Parathyroid adenoma (tissue), 2 donors: ENCODE results near the gene GZMA.

Experiments
- H2AFZ ChIP-seq: fragments of 300-600 bp; sonication (generic); one replicate; pipeline ENCODE4 v1.7.0; 2017; ENCODE audit warnings: antibody characterized with exemption, mild to moderate bottlenecking
- H3K27ac ChIP-seq: fragments of 300-600 bp; sonication (generic); one replicate; pipeline ENCODE4 v1.7.0; 2017
- H3K27me3 ChIP-seq: fragments of 300-600 bp; sonication (generic); one replicate; pipeline ENCODE4 v1.7.0; 2017; ENCODE audit warnings: low read length; ENCODE audit not compliant: control insufficient read depth, insufficient read depth
- H3K36me3 ChIP-seq: fragments of 300-600 bp; sonication (generic); one replicate; pipeline ENCODE4 v1.7.0; 2017; ENCODE audit warnings: low read length; ENCODE audit not compliant: control insufficient read depth, insufficient read depth
- H3K4me1 ChIP-seq: fragments of 300-600 bp; sonication (generic); one replicate; pipeline ENCODE4 v1.7.0; 2017; ENCODE audit warnings: control low read depth
- H3K4me2 ChIP-seq: fragments of 300-600 bp; sonication (generic); one replicate; pipeline ENCODE4 v1.7.0; 2017; ENCODE audit warnings: low read length
- H3K4me3 ChIP-seq: fragments of 300-600 bp; sonication (generic); one replicate; pipeline ENCODE4 v1.7.0; 2017; ENCODE audit warnings: low read depth, low read length
- H3K79me2 ChIP-seq: fragments of 300-600 bp; sonication (generic); one replicate; pipeline ENCODE4 v1.7.0; 2017; ENCODE audit warnings: control low read depth
- H3K9ac ChIP-seq: fragments of 300-600 bp; sonication (generic); one replicate; pipeline ENCODE4 v1.7.0; 2017; ENCODE audit warnings: mild to moderate bottlenecking
- H3K9me3 ChIP-seq: fragments of 300-600 bp; sonication (generic); one replicate; pipeline ENCODE4 v1.7.0; 2017; ENCODE audit warnings: low read length; ENCODE audit not compliant: control insufficient read depth
- TF ChIP-seq, protein P1 (sequence below): fragments of 300-600 bp; sonication (generic); IDR thresholded peaks from one replicate; pipeline ENCODE4 v1.7.0; 2017; ENCODE audit warnings: antibody characterized with exemption, mild to moderate bottlenecking
- donor health status: primary hyperparathyroidism.

The GZMA gene

DNA sequence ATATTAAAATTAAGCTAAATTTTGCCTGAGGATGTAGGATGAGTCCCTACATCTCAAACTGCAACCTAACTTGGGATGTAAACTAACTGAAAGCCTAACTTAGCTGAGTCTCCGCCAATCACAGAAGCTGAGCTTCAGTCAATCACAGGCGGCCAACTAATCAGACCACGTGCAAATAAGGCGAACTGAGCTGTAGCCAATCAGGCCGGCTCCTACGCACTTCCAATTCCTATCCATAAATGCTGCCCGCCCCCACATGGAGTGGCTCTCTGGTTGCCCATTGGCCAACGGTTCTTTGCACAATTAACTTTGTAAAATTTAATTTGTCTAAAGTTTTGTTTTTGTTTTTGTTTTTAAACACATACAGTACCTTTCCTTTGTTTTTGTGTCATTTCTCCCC lies 43.6 kb downstream of the GZMA start:
- H2AFZ ChIP-seq: no peak overlapping the region
- TF ChIP-seq, protein P1, sequence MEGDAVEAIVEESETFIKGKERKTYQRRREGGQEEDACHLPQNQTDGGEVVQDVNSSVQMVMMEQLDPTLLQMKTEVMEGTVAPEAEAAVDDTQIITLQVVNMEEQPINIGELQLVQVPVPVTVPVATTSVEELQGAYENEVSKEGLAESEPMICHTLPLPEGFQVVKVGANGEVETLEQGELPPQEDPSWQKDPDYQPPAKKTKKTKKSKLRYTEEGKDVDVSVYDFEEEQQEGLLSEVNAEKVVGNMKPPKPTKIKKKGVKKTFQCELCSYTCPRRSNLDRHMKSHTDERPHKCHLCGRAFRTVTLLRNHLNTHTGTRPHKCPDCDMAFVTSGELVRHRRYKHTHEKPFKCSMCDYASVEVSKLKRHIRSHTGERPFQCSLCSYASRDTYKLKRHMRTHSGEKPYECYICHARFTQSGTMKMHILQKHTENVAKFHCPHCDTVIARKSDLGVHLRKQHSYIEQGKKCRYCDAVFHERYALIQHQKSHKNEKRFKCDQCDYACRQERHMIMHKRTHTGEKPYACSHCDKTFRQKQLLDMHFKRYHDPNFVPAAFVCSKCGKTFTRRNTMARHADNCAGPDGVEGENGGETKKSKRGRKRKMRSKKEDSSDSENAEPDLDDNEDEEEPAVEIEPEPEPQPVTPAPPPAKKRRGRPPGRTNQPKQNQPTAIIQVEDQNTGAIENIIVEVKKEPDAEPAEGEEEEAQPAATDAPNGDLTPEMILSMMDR: no peak
- H3K4me1 ChIP-seq: no peaks in the 10 kb centered on the region
- H3K79me2 ChIP-seq: no peaks in the 10 kb centered on the region
- H3K27me3 ChIP-seq: no peaks in the 10 kb centered on the region
- H3K27ac ChIP-seq: no peak overlapping the region
- H3K4me2 ChIP-seq: no peak overlapping the region
- H3K4me3 ChIP-seq: no peak overlapping the region
- no peaks in the 10 kb centered on the region for H3K9me3 ChIP-seq
- H3K36me3 ChIP-seq: no peaks in the 10 kb centered on the region
- H3K9ac ChIP-seq: no peak overlapping the region

DNA sequence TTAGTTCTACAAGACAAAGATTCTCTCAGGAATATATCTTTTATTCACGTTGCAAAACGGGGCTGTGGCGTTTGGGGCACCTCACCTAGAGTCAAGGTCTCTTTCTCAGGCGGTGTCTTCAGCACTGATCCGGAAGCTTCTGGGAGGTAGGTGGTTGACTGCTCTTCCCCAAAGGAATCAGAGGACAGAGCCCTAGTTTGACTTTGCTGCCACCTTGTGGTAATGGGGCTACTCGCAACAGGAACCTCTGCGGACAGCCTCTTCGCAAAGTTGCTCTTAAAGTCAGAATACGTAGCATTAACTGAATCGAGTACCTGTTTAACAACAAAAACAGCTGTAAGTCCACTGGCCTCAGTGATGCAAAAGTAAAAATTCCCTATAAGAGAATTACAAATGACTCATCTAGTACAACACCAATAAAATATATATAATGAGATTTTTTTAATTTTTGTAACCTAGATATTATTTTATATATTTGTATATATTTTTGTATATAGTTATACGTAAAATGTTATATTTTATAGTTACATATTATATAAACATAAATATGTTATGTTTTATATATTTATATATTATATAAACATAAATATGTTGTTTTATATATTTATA lies 44.2 kb downstream of the GZMA start:
- Histone ChIP-seq H3K36me3 (no peaks in the 10 kb centered on the region), H3K9ac (no peak overlapping the region), H3K4me2 (no peak overlapping the region), H3K27me3 (no peaks in the 10 kb centered on the region), H2AFZ (no peak overlapping the region), H3K4me3 (no peak overlapping the region), H3K27ac (no peak overlapping the region), H3K79me2 (no peaks in the 10 kb centered on the region), H3K9me3 (no peaks in the 10 kb centered on the region), H3K4me1 (no peaks in the 10 kb centered on the region)
- TF ChIP-seq, protein P1: peak; percentile 93

DNA sequence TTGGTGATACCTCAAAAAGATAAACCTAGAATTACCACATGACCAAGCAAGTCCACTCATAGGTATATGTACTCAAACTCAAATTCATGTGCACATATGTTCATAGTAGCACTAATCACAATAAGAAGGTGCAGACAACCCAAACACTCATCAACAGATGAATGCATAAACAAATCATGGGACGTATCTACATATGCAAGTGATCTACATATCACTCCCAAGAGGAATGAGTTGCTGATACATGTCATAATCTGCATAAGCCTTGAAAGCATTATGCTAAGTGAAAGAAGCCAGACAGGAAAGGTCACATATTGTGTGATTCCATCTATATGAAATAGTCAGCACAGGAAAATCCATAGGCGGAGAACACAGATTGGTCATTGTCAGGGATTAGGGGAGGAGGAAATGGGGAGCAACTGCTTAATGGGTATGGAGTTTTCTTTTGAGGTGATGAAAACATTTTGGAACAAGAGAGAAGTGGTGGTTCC lies 46.9 kb downstream of the GZMA start:
- H3K4me1 ChIP-seq: no peaks in the 10 kb centered on the region
- no peaks in the 10 kb centered on the region for H3K36me3 ChIP-seq
- TF ChIP-seq, protein P1: no peak
- no peaks in the 10 kb centered on the region for H3K27me3 ChIP-seq
- no peak overlapping the region for H3K9ac ChIP-seq
- no peaks in the 10 kb centered on the region for H3K79me2 ChIP-seq
- H3K4me2 ChIP-seq: no peak overlapping the region
- H2AFZ ChIP-seq: no peak overlapping the region
- no peak overlapping the region for H3K4me3 ChIP-seq
- H3K9me3 ChIP-seq: no peaks in the 10 kb centered on the region
- no peak overlapping the region for H3K27ac ChIP-seq

DNA sequence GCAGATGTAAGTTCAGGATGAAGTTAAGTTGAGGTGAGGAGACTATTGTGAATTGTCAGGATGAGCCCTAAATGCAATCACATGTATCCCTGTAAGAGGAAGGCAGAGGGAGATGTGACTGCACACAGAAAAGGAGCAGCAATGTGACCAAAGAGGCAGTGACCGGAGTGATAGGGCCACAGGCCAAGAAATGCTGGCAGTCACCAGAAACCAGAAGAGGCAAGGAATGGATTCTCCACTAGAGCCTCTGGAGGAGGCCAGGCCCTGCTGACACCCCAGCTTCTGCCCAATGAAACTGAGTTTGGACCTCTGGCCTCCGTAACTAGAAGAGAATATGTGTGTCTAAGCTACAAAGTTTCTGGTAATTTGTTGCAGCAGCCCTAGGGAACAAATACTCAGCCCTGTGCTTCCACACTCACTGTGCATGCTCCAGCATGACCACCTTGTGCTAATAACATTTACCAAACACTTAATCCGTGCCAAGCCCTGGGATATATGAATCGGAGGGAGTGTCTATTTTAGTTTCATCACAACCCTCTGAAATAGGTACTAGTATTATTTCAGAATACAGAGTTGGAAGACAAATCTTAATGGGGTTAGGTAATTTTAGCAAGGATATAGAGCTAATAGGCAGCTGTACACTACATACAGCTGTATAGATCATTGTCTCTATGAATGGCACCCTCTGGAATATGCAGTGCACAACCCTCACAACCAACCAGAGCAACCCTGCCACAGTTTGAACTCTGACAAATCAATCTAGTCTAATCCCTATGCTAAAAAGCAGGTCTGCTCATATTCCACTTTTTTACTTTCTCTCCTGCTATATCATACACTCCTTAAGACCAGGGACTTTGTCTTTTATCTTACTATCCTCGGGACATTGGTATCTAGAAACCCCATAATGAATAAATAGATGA lies 49.7 kb downstream of the GZMA start:
- Histone ChIP-seq H3K9ac (no peak overlapping the region), H3K79me2 (no peaks in the 10 kb centered on the region), H3K36me3 (no peaks in the 10 kb centered on the region), H3K4me1 (no peaks in the 10 kb centered on the region), H2AFZ (no peak overlapping the region), H3K9me3 (no peaks in the 10 kb centered on the region), H3K4me3 (no peak overlapping the region), H3K4me2 (no peak overlapping the region), H3K27ac (no peak overlapping the region), H3K27me3 (no peaks in the 10 kb centered on the region)
- TF ChIP-seq, protein P1: no peak
